Measurements from ENCODE around the gene VWCE.

The VWCE gene

GRCh38 chr11:61294717-61295595, at the start of gene VWCE:
Gene VWCE, minus strand, starts transcription at chr11:61295316. Its CDS starts 279 bp downstream, at chr11:61295037.
- Histone ChIP-seq H3K4me1 (ENCODE audit: insufficient read depth, low read length) (peaks cover 18% of the 10 kb centered on the region), H3K36me3 (ENCODE audit: insufficient read depth, low read length) (no peaks in the 10 kb centered on the region), H3K9me3 (ENCODE audit: control insufficient read depth, insufficient read depth, low read length) (no peaks in the 10 kb centered on the region), H3K9ac (ENCODE audit: low read depth, low read length) (peak within 1 kb of the TSS; percentile 88)

- H3K4me1 ChIP-seq (ENCODE audit: insufficient read depth, low read length), result no peaks in the 10 kb centered on the region
- no peaks in the 10 kb centered on the region for H3K9me3 ChIP-seq (ENCODE audit: control insufficient read depth, insufficient read depth, low read length)
- no peak overlapping the region for H3K9ac ChIP-seq (ENCODE audit: low read depth, low read length)
- H3K36me3 ChIP-seq (ENCODE audit: insufficient read depth, low read length), result peaks cover 3% of the 10 kb centered on the region
These were observed 49.0 kb upstream of the VWCE start for GRCh38 chr11:61343792-61344745.

GRCh38 chr11:61342207-61342803, 47.2 kb upstream of the VWCE start:
- H3K4me1 ChIP-seq (ENCODE audit: insufficient read depth, low read length), result no peaks in the 10 kb centered on the region
- H3K36me3 ChIP-seq (ENCODE audit: insufficient read depth, low read length), result peaks cover 6% of the 10 kb centered on the region
- H3K9ac ChIP-seq (ENCODE audit: low read depth, low read length), result no peak overlapping the region
- no peaks in the 10 kb centered on the region for H3K9me3 ChIP-seq (ENCODE audit: control insufficient read depth, insufficient read depth, low read length)

GRCh38 chr11:61341706-61342105, 46.6 kb upstream of the VWCE start:
- H3K36me3 ChIP-seq (ENCODE audit: insufficient read depth, low read length), result peaks cover 6% of the 10 kb centered on the region
- no peak overlapping the region for H3K9ac ChIP-seq (ENCODE audit: low read depth, low read length)
- H3K9me3 ChIP-seq (ENCODE audit: control insufficient read depth, insufficient read depth, low read length), result no peaks in the 10 kb centered on the region
- H3K4me1 ChIP-seq (ENCODE audit: insufficient read depth, low read length), result no peaks in the 10 kb centered on the region

GRCh38 chr11:61340979-61341378, 45.9 kb upstream of the VWCE start:
- Histone ChIP-seq H3K9ac (ENCODE audit: low read depth, low read length) (no peak overlapping the region), H3K36me3 (ENCODE audit: insufficient read depth, low read length) (peaks cover 6% of the 10 kb centered on the region), H3K4me1 (ENCODE audit: insufficient read depth, low read length) (peaks cover 2% of the 10 kb centered on the region; the same call in 1 of the 2 replicates), H3K9me3 (ENCODE audit: control insufficient read depth, insufficient read depth, low read length) (no peaks in the 10 kb centered on the region)

- Histone ChIP-seq H3K9ac (ENCODE audit: low read depth, low read length) (no peak overlapping the region), H3K9me3 (ENCODE audit: control insufficient read depth, insufficient read depth, low read length) (no peaks in the 10 kb centered on the region), H3K36me3 (ENCODE audit: insufficient read depth, low read length) (peaks cover 6% of the 10 kb centered on the region), H3K4me1 (ENCODE audit: insufficient read depth, low read length) (peaks cover 2% of the 10 kb centered on the region; the same call in 1 of the 2 replicates)
These were observed 44.4 kb upstream of the VWCE start for GRCh38 chr11:61339490-61339878.

GRCh38 chr11:61338783-61339489, 43.8 kb upstream of the VWCE start:
- H3K4me1 ChIP-seq (ENCODE audit: insufficient read depth, low read length), result peaks cover 2% of the 10 kb centered on the region; the same call in 1 of the 2 replicates
- H3K9ac ChIP-seq (ENCODE audit: low read depth, low read length), result no peak overlapping the region
- no peaks in the 10 kb centered on the region for H3K9me3 ChIP-seq (ENCODE audit: control insufficient read depth, insufficient read depth, low read length)
- peaks cover 6% of the 10 kb centered on the region for H3K36me3 ChIP-seq (ENCODE audit: insufficient read depth, low read length)

GRCh38 chr11:61337706-61338470, 42.8 kb upstream of the VWCE start:
- Histone ChIP-seq H3K36me3 (ENCODE audit: insufficient read depth, low read length) (peaks cover 6% of the 10 kb centered on the region), H3K9ac (ENCODE audit: low read depth, low read length) (no peak overlapping the region)

GRCh38 chr11:61336171-61336935, 41.2 kb upstream of the VWCE start:
- H3K4me1 ChIP-seq (ENCODE audit: insufficient read depth, low read length), result peaks cover 9% of the 10 kb centered on the region
- no peaks in the 10 kb centered on the region for H3K9me3 ChIP-seq (ENCODE audit: control insufficient read depth, insufficient read depth, low read length)
- H3K9ac ChIP-seq (ENCODE audit: low read depth, low read length), result no peak overlapping the region
- H3K36me3 ChIP-seq (ENCODE audit: insufficient read depth, low read length), result peaks cover 8% of the 10 kb centered on the region

More at GRCh38 chr11:61337706-61338470, 42.8 kb upstream of the VWCE start:
- Histone ChIP-seq H3K9me3 (ENCODE audit: control insufficient read depth, insufficient read depth, low read length) (no peaks in the 10 kb centered on the region), H3K4me1 (ENCODE audit: insufficient read depth, low read length) (peaks cover 2% of the 10 kb centered on the region; the same call in 1 of the 2 replicates)

GRCh38 chr11:61335355-61335710, 40.2 kb upstream of the VWCE start:
- Histone ChIP-seq H3K9ac (ENCODE audit: low read depth, low read length) (no peak overlapping the region), H3K9me3 (ENCODE audit: control insufficient read depth, insufficient read depth, low read length) (no peaks in the 10 kb centered on the region), H3K36me3 (ENCODE audit: insufficient read depth, low read length) (peaks cover 9% of the 10 kb centered on the region), H3K4me1 (ENCODE audit: insufficient read depth, low read length) (peaks cover 11% of the 10 kb centered on the region)

GRCh38 chr11:61334434-61335354, 39.6 kb upstream of the VWCE start:
- Histone ChIP-seq H3K4me1 (ENCODE audit: insufficient read depth, low read length) (peaks cover 11% of the 10 kb centered on the region), H3K9me3 (ENCODE audit: control insufficient read depth, insufficient read depth, low read length) (no peaks in the 10 kb centered on the region), H3K9ac (ENCODE audit: low read depth, low read length) (no peak overlapping the region), H3K36me3 (ENCODE audit: insufficient read depth, low read length) (peaks cover 9% of the 10 kb centered on the region)
